Endothelial cell of umbilical vein (primary cell): ENCODE data around the gene LARP7.

Experiments
- EZH2 ChIP-seq: IDR thresholded peaks from 2 replicates; pipeline ENCODE4 v1.6.1; 2012; ENCODE audit warnings: borderline replicate concordance, low read depth, mild to moderate bottlenecking, moderate library complexity, low read length, inconsistent platforms; ENCODE audit not compliant: severe bottlenecking
- FOS ChIP-seq: IDR thresholded peaks from 2 replicates; pipeline ENCODE4 v1.6.1; 2011; ENCODE audit warnings: mild to moderate bottlenecking, low read length, moderate library complexity, borderline replicate concordance; ENCODE audit not compliant: insufficient read depth
- GATA2 ChIP-seq: IDR thresholded peaks from 2 replicates; pipeline ENCODE4 v1.7.0; 2011; ENCODE audit warnings: low read depth, mild to moderate bottlenecking, moderate library complexity, mixed read lengths, low read length; ENCODE audit not compliant: insufficient read length, insufficient read depth
- JUN ChIP-seq: IDR thresholded peaks from 2 replicates; pipeline ENCODE4 v1.6.1; 2011; ENCODE audit warnings: borderline replicate concordance, low read depth; ENCODE audit not compliant: insufficient read length, insufficient read depth
- MAX ChIP-seq: IDR thresholded peaks from 2 replicates; pipeline ENCODE4 v1.6.1; 2011; ENCODE audit not compliant: insufficient read depth, insufficient read length
- MYC ChIP-seq: IDR thresholded peaks from one replicate; pipeline ENCODE4 v1.6.1; 2011; ENCODE audit warnings: mild to moderate bottlenecking, low read depth, low read length
- POLR2A ChIP-seq: IDR thresholded peaks from 2 replicates; pipeline ENCODE4 v1.6.1; 2012; ENCODE audit warnings: low read depth, mild to moderate bottlenecking, control low read depth, low read length
- POLR2AphosphoS5 ChIP-seq: IDR thresholded peaks from 2 replicates; pipeline ENCODE4 v1.6.1; 2012; ENCODE audit warnings: low read depth, mild to moderate bottlenecking, control low read depth, low read length, moderate library complexity; ENCODE audit not compliant: insufficient read depth
- TF ChIP-seq, protein P1 (sequence below), 2 donors: IDR thresholded peaks; 1 replicate in 1 of 2; 2 replicates in 1 of 2; pipeline ENCODE4 v1.5.1; 2011; ENCODE audit warnings: low read length in 2 of 2, mild to moderate bottlenecking in 2 of 2, moderate library complexity in 2 of 2, control low read depth in 1 of 2, inconsistent platforms in 1 of 2, low read depth in 1 of 2; ENCODE audit not compliant: insufficient read depth in 1 of 2; ENCODE audit errors: extremely low read depth in 1 of 2

DNA sequence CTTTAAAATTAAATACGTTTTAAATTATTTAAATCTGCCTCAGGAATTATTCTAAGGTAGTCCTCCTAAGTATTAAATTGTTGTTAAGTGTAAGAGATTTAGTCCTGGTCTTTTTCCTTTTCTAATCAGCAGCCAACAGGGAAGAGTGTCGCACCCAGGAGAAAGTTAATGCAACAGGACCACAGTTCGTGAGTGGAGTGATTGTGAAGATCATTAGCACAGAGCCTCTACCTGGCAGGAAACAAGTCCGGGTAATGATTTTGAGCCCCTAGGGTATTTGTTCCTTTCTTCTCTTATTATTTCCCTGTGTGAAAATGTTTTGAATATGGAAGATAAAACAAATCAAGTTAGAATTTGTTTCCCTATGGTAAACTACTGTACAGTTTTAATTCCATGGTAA lies 13.4 kb downstream of the LARP7 start:
- TF ChIP-seq, protein P1, sequence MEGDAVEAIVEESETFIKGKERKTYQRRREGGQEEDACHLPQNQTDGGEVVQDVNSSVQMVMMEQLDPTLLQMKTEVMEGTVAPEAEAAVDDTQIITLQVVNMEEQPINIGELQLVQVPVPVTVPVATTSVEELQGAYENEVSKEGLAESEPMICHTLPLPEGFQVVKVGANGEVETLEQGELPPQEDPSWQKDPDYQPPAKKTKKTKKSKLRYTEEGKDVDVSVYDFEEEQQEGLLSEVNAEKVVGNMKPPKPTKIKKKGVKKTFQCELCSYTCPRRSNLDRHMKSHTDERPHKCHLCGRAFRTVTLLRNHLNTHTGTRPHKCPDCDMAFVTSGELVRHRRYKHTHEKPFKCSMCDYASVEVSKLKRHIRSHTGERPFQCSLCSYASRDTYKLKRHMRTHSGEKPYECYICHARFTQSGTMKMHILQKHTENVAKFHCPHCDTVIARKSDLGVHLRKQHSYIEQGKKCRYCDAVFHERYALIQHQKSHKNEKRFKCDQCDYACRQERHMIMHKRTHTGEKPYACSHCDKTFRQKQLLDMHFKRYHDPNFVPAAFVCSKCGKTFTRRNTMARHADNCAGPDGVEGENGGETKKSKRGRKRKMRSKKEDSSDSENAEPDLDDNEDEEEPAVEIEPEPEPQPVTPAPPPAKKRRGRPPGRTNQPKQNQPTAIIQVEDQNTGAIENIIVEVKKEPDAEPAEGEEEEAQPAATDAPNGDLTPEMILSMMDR (IDR thresholded peaks at IDR 0.05; ENCODE audit: extremely low read depth in 1 of 2, insufficient read depth in 1 of 2, low read depth in 1 of 2, low read length in 2 of 2): no peak
- TF ChIP-seq GATA2 (no peak), MAX (no peak), POLR2AphosphoS5 (no peak), POLR2A (no peak), EZH2 (no peak), FOS (no peak), MYC (no peak), JUN (no peak)
